Activated CD4-positive, alpha-beta T cell treated with anti-CD3 and anti-CD28 coated beads for 36 hours (primary cell): Measurements from ENCODE around the gene RING1. TPM values are rescaled to one million over a fixed set of nuclear protein-coding genes. Genes with fewer than 3 reads are reported as not detected.

Experiments
- ATAC-seq: fragments of 200-7000 bp; cut with Tn5 transposase; one replicate; pipeline ENCODE4 v1.10.0; 2021; ENCODE audit warnings: mild to moderate bottlenecking, moderate library complexity
- CTCF ChIA-PET: fragments of 350-600 bp; sonication (Branson Sonifier 250); formaldehyde crosslinking; loops from one replicate; lab custom pipeline; 2021; ENCODE audit warnings: antibody characterized with exemption; lab: Charles Lee
- POLR2A ChIA-PET: fragments of 350-600 bp; sonication (Branson Sonifier 250); formaldehyde crosslinking; loops from one replicate; lab custom pipeline; 2021; ENCODE audit warnings: antibody characterized with exemption, inconsistent platforms; lab: Charles Lee
- DNase-seq: peaks from one replicate; pipeline ENCODE4 v3.0.0-alpha.2; 2020
- H3K27ac Mint-ChIP-seq: one replicate; pipeline ENCODE4 v1.8.0; 2021; ENCODE audit warnings: mixed read lengths
- H3K27me3 Mint-ChIP-seq: one replicate; pipeline ENCODE4 v1.8.0; 2021; ENCODE audit warnings: mixed read lengths
- H3K36me3 Mint-ChIP-seq: one replicate; pipeline ENCODE4 v1.8.0; 2021; ENCODE audit warnings: low read depth, mixed read lengths
- H3K4me1 Mint-ChIP-seq: one replicate; pipeline ENCODE4 v1.8.0; 2021; ENCODE audit warnings: mixed read lengths
- H3K4me3 Mint-ChIP-seq: one replicate; pipeline ENCODE4 v1.8.0; 2021; ENCODE audit warnings: mild to moderate bottlenecking, moderate library complexity, mixed read lengths
- H3K9me3 Mint-ChIP-seq: one replicate; pipeline ENCODE4 v1.8.0; 2021; ENCODE audit warnings: low read depth, mixed read lengths
- intact Hi-C, 2 experiments: fragments of 100-400 bp; cut with DNase I in 1 of 2; cut with micrococcal nuclease in 1 of 2; formaldehyde crosslinking; loops; one replicate each; pipeline versions ENCODE4 v1.14.2 to v1.15.1; 2022 to 2024; cut with DNase I, micrococcal nuclease
- total RNA-seq, 2 experiments: library from RNA; stranded (reverse); gene quantifications; one replicate each; pipeline ENCODE4 v1.2.3, GENCODE V29; 2021

RING1 gene
- total RNA-seq, 2 experiments from 2014 or later: 28.3 to 39.3 TPM

GRCh38 chr6:33187809-33188208, 20.5 kb upstream of the RING1 start:
- ChIA-PET POLR2A (no interaction called here), CTCF (no interaction called here)
- H3K4me3 Mint-ChIP-seq: no peak overlapping the region
- H3K27me3 Mint-ChIP-seq: peaks cover 24% of the 10 kb centered on the region
- peaks cover 29% of the 10 kb centered on the region for H3K4me1 Mint-ChIP-seq
- no peak overlapping the region for H3K27ac Mint-ChIP-seq
- DNase-seq: no peak
- ATAC-seq: no peak
- peaks cover 15% of the 10 kb centered on the region for H3K9me3 Mint-ChIP-seq
- peaks cover 20% of the 10 kb centered on the region for H3K36me3 Mint-ChIP-seq
- intact Hi-C loops: no loop called here

- Mint-ChIP-seq H3K27me3 (peaks cover 24% of the 10 kb centered on the region), H3K27ac (no peak overlapping the region), H3K36me3 (peaks cover 6% of the 10 kb centered on the region), H3K4me1 (peaks cover 26% of the 10 kb centered on the region), H3K9me3 (peaks cover 4% of the 10 kb centered on the region), H3K4me3 (no peak overlapping the region)
- intact Hi-C loops: no loop called here
- POLR2A ChIA-PET: no interaction called here
- CTCF ChIA-PET: interaction anchor here (1.6 to 1.7 kb wide), 2 partner anchors 59 to 63 kb away, joined by 3 to 4 read pairs; no protein-coding TSS in a partner anchor
- DNase-seq (no peak), ATAC-seq (no peak)
Measured at GRCh38 chr6:33189164-33189563, 19.1 kb upstream of the RING1 start.

GRCh38 chr6:33189625-33190448, 18.5 kb upstream of the RING1 start:
- Mint-ChIP-seq H3K4me1 (peaks cover 20% of the 10 kb centered on the region), H3K27me3 (peaks cover 24% of the 10 kb centered on the region), H3K36me3 (peaks cover 4% of the 10 kb centered on the region), H3K27ac (no peak overlapping the region), H3K9me3 (no peaks in the 10 kb centered on the region), H3K4me3 (no peak overlapping the region)
- ATAC-seq (no peak), DNase-seq (no peak)
- intact Hi-C loops: loop anchor here in 1 of 2 experiments (10.0 kb wide), 1 partner anchor 65 kb away; no protein-coding TSS in a partner anchor
- ChIA-PET POLR2A (interaction anchor here (0.6 kb wide), 1 partner anchor 50 kb away, joined by 4 read pairs; no protein-coding TSS in a partner anchor), CTCF (interaction anchor here (0.6 to 1.7 kb wide), 4 partner anchors 58 to 107 kb away, joined by 3 to 4 read pairs (median 3); no protein-coding TSS in a partner anchor)

- intact Hi-C loops: loop anchor here in 1 of 2 experiments (10.0 kb wide), 1 partner anchor 66 kb away; no protein-coding TSS in a partner anchor
- ChIA-PET POLR2A (interaction anchor here (0.6 kb wide), 1 partner anchor 51 kb away, joined by 4 read pairs; no protein-coding TSS in a partner anchor), CTCF (interaction anchor here (0.5 to 1.7 kb wide), 4 partner anchors 64 to 107 kb away, joined by 3 to 4 read pairs (median 3); no protein-coding TSS in a partner anchor)
- no peak overlapping the region for H3K4me3 Mint-ChIP-seq
- DNase-seq: no peak
- H3K4me1 Mint-ChIP-seq: peaks cover 20% of the 10 kb centered on the region
- H3K36me3 Mint-ChIP-seq: peaks cover 11% of the 10 kb centered on the region
- H3K27me3 Mint-ChIP-seq: peaks cover 24% of the 10 kb centered on the region
- ATAC-seq: no peak
- no peak overlapping the region for H3K27ac Mint-ChIP-seq
- no peaks in the 10 kb centered on the region for H3K9me3 Mint-ChIP-seq
Measured at GRCh38 chr6:33190504-33191107, 17.7 kb upstream of the RING1 start.

GRCh38 chr6:33191383-33192104, 16.8 kb upstream of the RING1 start:
- POLR2A ChIA-PET: no interaction called here
- DNase-seq (no peak), ATAC-seq (no peak)
- CTCF ChIA-PET: interaction anchor here (1.2 kb wide), 1 partner anchor 8 kb away, joined by 3 read pairs; no protein-coding TSS in a partner anchor
- Mint-ChIP-seq H3K27me3 (peaks cover 23% of the 10 kb centered on the region), H3K4me1 (peaks cover 21% of the 10 kb centered on the region), H3K9me3 (no peaks in the 10 kb centered on the region), H3K27ac (no peak overlapping the region), H3K36me3 (peaks cover 18% of the 10 kb centered on the region), H3K4me3 (no peak overlapping the region)
- intact Hi-C loops: loop anchor here in 1 of 2 experiments (10.0 kb wide), 1 partner anchor 67 kb away; no protein-coding TSS in a partner anchor

GRCh38 chr6:33192105-33192646, 16.1 kb upstream of the RING1 start, which contains the start of gene COL11A2:
COL11A2 (minus strand) TSS chr6:33192467; CDS start chr6:33192240, 227 bp downstream.
- CTCF ChIA-PET: interaction anchor here (1.2 kb wide), 1 partner anchor 8 kb away, joined by 3 read pairs; no protein-coding TSS in a partner anchor
- H3K4me1 Mint-ChIP-seq: peaks cover 23% of the 10 kb centered on the region

GRCh38 chr6:33192671-33193602, 15.4 kb upstream of the RING1 start:
- ATAC-seq (no peak), DNase-seq (peak; percentile 43)
- Mint-ChIP-seq H3K27me3 (peaks cover 18% of the 10 kb centered on the region), H3K4me1 (peaks cover 31% of the 10 kb centered on the region), H3K9me3 (no peaks in the 10 kb centered on the region), H3K36me3 (peaks cover 27% of the 10 kb centered on the region), H3K27ac (peak overlapping the region; percentile 53), H3K4me3 (no peak overlapping the region)
- intact Hi-C loops: loop anchor here in 1 of 2 experiments (10.0 kb wide), 1 partner anchor 68 kb away; no protein-coding TSS in a partner anchor
- CTCF ChIA-PET: interaction anchor here (0.7 kb wide), 1 partner anchor 43 kb away, joined by 4 read pairs; no protein-coding TSS in a partner anchor
- POLR2A ChIA-PET: no interaction called here

More at GRCh38 chr6:33192105-33192646, 16.1 kb upstream of the RING1 start, which contains the start of gene COL11A2:
- intact Hi-C loops: loop anchor here in 1 of 2 experiments (10.0 kb wide), 1 partner anchor 67 kb away; no protein-coding TSS in a partner anchor
- POLR2A ChIA-PET: no interaction called here
- H3K36me3 Mint-ChIP-seq: peaks cover 22% of the 10 kb centered on the region
- H3K27ac Mint-ChIP-seq: peak within 1 kb of the TSS; percentile 53
- DNase-seq: no peak
- peaks cover 20% of the 10 kb centered on the region for H3K27me3 Mint-ChIP-seq
- ATAC-seq: peak; percentile 30
- no peaks in the 10 kb centered on the region for H3K9me3 Mint-ChIP-seq
- no peak within 1 kb of the TSS for H3K4me3 Mint-ChIP-seq

GRCh38 chr6:33193619-33194018, 14.7 kb upstream of the RING1 start:
- CTCF ChIA-PET: interaction anchor here (0.6 to 0.7 kb wide), 3 partner anchors 42 to 197 kb away, joined by 3 to 4 read pairs (median 4); no protein-coding TSS in a partner anchor
- Mint-ChIP-seq H3K36me3 (peaks cover 27% of the 10 kb centered on the region), H3K4me3 (no peak overlapping the region), H3K27ac (no peak overlapping the region), H3K27me3 (peaks cover 15% of the 10 kb centered on the region), H3K9me3 (no peaks in the 10 kb centered on the region), H3K4me1 (peaks cover 37% of the 10 kb centered on the region)
- no peak for DNase-seq
- POLR2A ChIA-PET: no interaction called here
- ATAC-seq: no peak
- intact Hi-C loops: loop anchor here in 1 of 2 experiments (10.0 kb wide), 1 partner anchor 69 kb away; no protein-coding TSS in a partner anchor

- Mint-ChIP-seq H3K4me3 (no peak overlapping the region), H3K4me1 (peaks cover 45% of the 10 kb centered on the region), H3K36me3 (peaks cover 28% of the 10 kb centered on the region), H3K9me3 (no peaks in the 10 kb centered on the region), H3K27ac (no peak overlapping the region), H3K27me3 (peaks cover 14% of the 10 kb centered on the region)
- DNase-seq (no peak), ATAC-seq (no peak)
- intact Hi-C loops: loop anchor here in 1 of 2 experiments (10.0 kb wide), 1 partner anchor 70 kb away; no protein-coding TSS in a partner anchor
- POLR2A ChIA-PET: no interaction called here
- CTCF ChIA-PET: interaction anchor here (1.0 to 1.1 kb wide), 2 partner anchors 11 to 178 kb away, joined by 3 to 4 read pairs; no protein-coding TSS in a partner anchor
Measured at GRCh38 chr6:33194431-33194979, 13.8 kb upstream of the RING1 start.
